ENCODE measurements around the gene ANKS1A.
"Not testable (repeated sequence)": the region's sequence is repeated elsewhere in the genome, so short reads cannot be mapped to it uniquely, and the experiment has no call there.

Gene ANKS1A

GRCh38 chr6:34986845-34987246 lies 97.8 kb downstream of the ANKS1A start:
- peak; percentile 15 to 43 for DNase-seq (ENCODE audit: extremely low read depth in 1 of 2, low read depth in 1 of 2)

GRCh38 chr6:34987506-34987905 lies 98.5 kb downstream of the ANKS1A start:
- no peak for DNase-seq (ENCODE audit: extremely low read depth in 1 of 2, low read depth in 1 of 2)

- DNase-seq (ENCODE audit: extremely low read depth in 1 of 2, low read depth in 1 of 2): no peak
These were observed 102.0 kb downstream of the ANKS1A start for GRCh38 chr6:34990971-34991560.

GRCh38 chr6:34992376-34992775 lies 103.3 kb downstream of the ANKS1A start:
- DNase-seq (ENCODE audit: extremely low read depth in 1 of 2, low read depth in 1 of 2): no peak

- DNase-seq (ENCODE audit: extremely low read depth in 1 of 2, low read depth in 1 of 2): no peak
These were observed 104.2 kb downstream of the ANKS1A start for GRCh38 chr6:34993213-34993612.

- no peak for DNase-seq (ENCODE audit: extremely low read depth in 1 of 2, low read depth in 1 of 2)
These were observed 105.6 kb downstream of the ANKS1A start for GRCh38 chr6:34994693-34995092.

GRCh38 chr6:34998417-34998816 lies 109.4 kb downstream of the ANKS1A start:
- not testable (repeated sequence) for DNase-seq (ENCODE audit: extremely low read depth in 1 of 2, low read depth in 1 of 2)

- not testable (repeated sequence) for DNase-seq (ENCODE audit: extremely low read depth in 1 of 2, low read depth in 1 of 2)
These were observed 110.1 kb downstream of the ANKS1A start for GRCh38 chr6:34999153-34999552.

GRCh38 chr6:34999962-35000361 lies 110.9 kb downstream of the ANKS1A start:
- DNase-seq (ENCODE audit: extremely low read depth in 1 of 2, low read depth in 1 of 2): not testable (repeated sequence)

- not testable (repeated sequence) for DNase-seq (ENCODE audit: extremely low read depth in 1 of 2, low read depth in 1 of 2)
These were observed 112.3 kb downstream of the ANKS1A start for GRCh38 chr6:35001349-35001748.

- DNase-seq (ENCODE audit: extremely low read depth in 1 of 2, low read depth in 1 of 2): not testable (repeated sequence)
These were observed 115.0 kb downstream of the ANKS1A start for GRCh38 chr6:35003886-35004530.

- no peak for DNase-seq (ENCODE audit: extremely low read depth in 1 of 2, low read depth in 1 of 2)
These were observed 118.0 kb downstream of the ANKS1A start for GRCh38 chr6:35007016-35007415.

GRCh38 chr6:35008858-35009257 lies 119.8 kb downstream of the ANKS1A start:
- DNase-seq (ENCODE audit: extremely low read depth in 1 of 2, low read depth in 1 of 2): no peak

GRCh38 chr6:35011096-35012041 lies 122.3 kb downstream of the ANKS1A start:
- no peak for DNase-seq (ENCODE audit: extremely low read depth in 1 of 2, low read depth in 1 of 2)

- no peak for DNase-seq (ENCODE audit: extremely low read depth in 1 of 2, low read depth in 1 of 2)
These were observed 124.6 kb downstream of the ANKS1A start for GRCh38 chr6:35013701-35014100.

- no peak for DNase-seq (ENCODE audit: extremely low read depth in 1 of 2, low read depth in 1 of 2)
These were observed 125.3 kb downstream of the ANKS1A start for GRCh38 chr6:35014341-35014740.

GRCh38 chr6:35014786-35015185 lies 125.7 kb downstream of the ANKS1A start:
- no peak for DNase-seq (ENCODE audit: extremely low read depth in 1 of 2, low read depth in 1 of 2)

- no peak for DNase-seq (ENCODE audit: extremely low read depth in 1 of 2, low read depth in 1 of 2)
These were observed 126.4 kb downstream of the ANKS1A start for GRCh38 chr6:35015476-35015875.

GRCh38 chr6:35015996-35016395 lies 126.9 kb downstream of the ANKS1A start:
- no peak for DNase-seq (ENCODE audit: extremely low read depth in 1 of 2, low read depth in 1 of 2)

GRCh38 chr6:35016502-35017321 lies 127.7 kb downstream of the ANKS1A start:
- no peak for DNase-seq (ENCODE audit: extremely low read depth in 1 of 2, low read depth in 1 of 2)

Measured in activated CD8-positive, alpha-beta memory T cell treated with anti-CD3 and anti-CD28 coated beads for 1 hour (primary cell).